Activated CD4-positive, alpha-beta T cell treated with anti-CD3 and anti-CD28 coated beads, Interleukin-2, amount 50 U/mL, for 48 hours (primary cell): ENCODE data around the gene TMEM62.
"Not testable (repeated sequence)": the region's sequence is repeated elsewhere in the genome, so short reads cannot be mapped to it uniquely, and the experiment has no call there.

Experiments
- DNase-seq, 2 experiments: peaks; one replicate each; pipeline ENCODE4 v3.0.0-alpha.2; 2020

Gene TMEM62

GRCh38 chr15:43210807-43211206, 77.4 kb downstream of the TMEM62 start:
- DNase-seq: no peak

DNA sequence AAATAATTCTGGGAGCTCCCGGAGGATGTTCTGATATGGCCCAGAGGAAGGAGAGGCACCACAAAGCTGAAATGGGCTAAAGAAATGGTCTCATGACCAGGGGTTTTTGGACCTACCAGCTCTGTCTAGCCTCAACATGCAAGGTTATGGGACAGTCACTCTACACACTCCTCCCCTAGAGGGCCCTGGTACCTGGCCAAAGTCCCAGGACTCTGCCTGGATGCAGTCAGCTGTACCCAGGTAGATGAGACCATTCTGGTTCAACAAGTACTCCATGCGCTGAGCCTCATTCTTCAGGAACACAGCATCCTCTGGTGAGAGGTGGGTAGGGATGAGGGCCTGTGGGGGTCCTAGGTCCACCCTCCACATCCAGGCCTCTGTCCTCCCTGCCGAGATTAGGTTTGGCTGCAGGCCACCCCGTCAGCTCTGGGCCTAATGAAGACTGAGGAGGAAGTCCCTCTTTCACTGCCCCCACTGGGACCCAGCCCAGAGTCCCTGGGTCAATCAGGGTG, 77.9 kb downstream of the TMEM62 start:
- no peak for DNase-seq

DNA sequence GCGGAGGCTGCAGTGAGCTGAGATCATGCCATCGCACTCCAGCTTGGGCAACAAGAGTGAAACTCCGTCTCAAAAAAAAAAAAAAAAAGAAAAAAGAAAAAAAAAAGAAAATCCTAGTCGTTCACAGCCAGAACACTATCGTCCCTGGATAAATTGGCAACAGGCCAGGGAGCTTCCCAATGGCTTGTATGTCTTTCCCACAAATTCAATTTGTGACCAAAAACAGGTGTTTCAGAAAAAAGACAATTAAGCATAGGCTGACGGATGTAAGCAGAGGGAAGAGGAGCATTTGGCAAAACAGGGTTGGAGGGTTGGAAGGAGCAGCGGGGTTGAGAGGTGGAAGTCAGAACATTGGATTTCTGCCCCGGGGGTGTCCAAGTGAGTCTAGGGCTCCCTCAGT, 78.9 kb downstream of the TMEM62 start:
- no peak for DNase-seq

DNA sequence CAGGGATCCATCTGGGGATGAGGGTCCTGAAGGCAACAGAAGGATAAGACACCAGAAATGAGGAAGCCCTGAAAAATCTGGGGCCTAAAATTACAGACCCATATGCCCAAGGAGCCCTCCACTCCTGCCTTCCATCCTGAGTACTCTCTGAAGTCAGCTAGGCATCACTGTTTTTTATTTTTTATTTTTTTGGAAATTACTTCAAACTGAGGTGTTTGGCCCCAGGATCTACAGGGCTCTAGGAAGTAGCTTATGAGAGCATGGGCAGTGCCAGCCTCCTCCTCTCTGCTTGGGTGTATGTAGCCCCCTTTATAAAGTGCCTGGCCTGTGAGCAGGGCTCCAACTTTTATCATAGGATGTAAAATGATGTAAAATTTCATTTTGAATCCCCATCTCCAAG, 79.6 kb downstream of the TMEM62 start:
- no peak for DNase-seq

DNA sequence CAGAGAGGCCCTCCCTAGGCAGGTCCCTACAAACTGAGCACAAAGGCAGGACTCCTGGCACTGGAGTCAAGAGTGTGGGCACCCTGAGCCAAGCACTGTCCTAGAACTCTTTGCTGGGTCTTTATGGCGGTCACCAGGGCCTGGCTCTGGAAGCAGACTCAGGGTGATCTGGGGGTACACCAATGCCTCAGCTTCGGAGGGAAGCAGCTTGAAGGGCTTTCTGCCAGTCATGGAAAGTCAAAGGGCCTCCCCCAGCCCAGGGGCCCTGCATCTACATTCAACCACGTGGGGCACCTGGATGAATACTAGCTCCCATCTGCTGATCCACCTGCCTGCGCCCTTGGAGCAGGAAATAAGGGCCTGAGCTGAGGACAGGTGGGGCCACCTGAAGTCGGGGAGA, 80.1 kb downstream of the TMEM62 start:
- no peak for DNase-seq

- no peak for DNase-seq
These were observed 80.8 kb downstream of the TMEM62 start for GRCh38 chr15:43214169-43214568.

DNA sequence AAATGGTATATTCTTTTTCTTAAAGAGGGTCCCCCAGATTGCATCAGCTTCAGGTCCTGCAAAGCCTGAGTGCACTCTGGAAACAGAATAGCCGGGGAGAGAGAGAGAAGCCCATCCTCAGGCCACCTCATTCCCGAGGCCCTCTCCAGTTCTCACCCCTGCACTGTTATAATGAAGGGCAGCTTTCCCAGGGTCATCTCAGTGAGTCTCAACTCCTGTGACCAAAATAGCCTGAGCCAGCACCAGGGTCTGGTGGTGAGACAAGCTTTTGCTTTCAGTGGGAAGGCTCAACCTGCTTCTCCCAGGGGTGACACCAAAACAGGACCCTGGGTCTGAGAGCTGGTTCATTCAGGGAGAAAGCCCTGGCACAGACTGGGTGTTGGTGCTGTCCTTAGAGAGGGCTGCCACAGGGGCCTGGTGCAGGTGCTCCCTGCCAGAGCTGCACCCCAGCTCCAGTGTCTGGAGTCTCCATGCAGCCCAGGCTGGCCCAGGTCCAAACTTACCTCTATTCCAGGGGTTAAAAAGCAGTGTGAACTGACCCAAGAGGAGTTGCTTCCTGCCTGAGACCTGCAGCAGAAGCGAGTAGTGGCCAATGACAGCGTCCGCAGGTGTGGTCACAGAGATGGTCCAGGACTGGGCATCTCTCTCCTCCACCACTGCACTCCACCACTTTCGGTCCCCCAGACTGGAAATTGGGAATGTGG, 81.4 kb downstream of the TMEM62 start:
- DNase-seq: no peak

DNA sequence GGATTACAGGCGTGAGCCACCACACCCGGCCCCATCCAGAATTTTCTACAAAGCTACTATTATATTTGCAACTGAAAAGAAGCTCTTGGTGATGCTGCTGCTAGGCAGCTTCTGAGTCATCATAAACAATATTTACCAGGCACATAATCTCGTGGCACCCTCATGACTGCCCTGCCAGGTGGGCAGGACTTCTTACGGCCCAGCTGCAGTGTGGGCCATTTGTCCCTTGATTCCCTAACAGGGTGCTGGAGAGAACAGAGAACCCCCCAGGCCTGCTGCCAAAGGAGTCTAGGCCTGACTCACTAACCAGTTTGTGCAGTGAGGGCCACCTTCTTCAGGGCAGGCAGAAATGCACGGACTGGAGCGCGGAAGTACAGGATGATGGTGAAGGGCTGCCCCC, 82.6 kb downstream of the TMEM62 start:
- DNase-seq: no peak

- DNase-seq: no peak
These were observed 85.7 kb downstream of the TMEM62 start for GRCh38 chr15:43218908-43219706.

GRCh38 chr15:43219929-43220928, 86.8 kb downstream of the TMEM62 start:
- no peak for DNase-seq

GRCh38 chr15:43220991-43221403, 87.6 kb downstream of the TMEM62 start, which contains the start of gene EPB42:
Gene EPB42, minus strand, starts transcription at chr15:43221018. Its CDS starts 193 bp downstream, at chr15:43220825.
- no peak for DNase-seq

- no peak for DNase-seq
These were observed 88.0 kb downstream of the TMEM62 start for GRCh38 chr15:43221422-43221821.

- DNase-seq: peak; percentile 36 to 51
These were observed 92.0 kb downstream of the TMEM62 start for GRCh38 chr15:43225201-43225949.

DNA sequence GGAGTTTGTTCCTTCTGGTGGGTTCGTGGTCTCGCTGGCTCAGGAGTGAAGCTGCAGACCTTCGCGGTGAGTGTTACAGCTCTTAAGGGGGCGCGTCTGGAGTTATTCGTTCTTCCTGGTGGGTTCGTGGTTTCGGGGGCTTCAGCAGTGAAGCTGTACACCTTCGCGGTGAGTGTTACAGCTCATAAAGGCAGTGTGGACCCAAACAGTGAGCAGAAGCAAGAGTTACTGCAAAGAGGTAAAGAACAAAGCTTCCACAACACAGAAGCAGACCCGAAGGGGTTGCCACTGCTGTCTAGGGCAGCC, 92.5 kb downstream of the TMEM62 start:
- DNase-seq: not testable (repeated sequence)

- DNase-seq: no peak
These were observed 93.3 kb downstream of the TMEM62 start for GRCh38 chr15:43226436-43227305.

DNA sequence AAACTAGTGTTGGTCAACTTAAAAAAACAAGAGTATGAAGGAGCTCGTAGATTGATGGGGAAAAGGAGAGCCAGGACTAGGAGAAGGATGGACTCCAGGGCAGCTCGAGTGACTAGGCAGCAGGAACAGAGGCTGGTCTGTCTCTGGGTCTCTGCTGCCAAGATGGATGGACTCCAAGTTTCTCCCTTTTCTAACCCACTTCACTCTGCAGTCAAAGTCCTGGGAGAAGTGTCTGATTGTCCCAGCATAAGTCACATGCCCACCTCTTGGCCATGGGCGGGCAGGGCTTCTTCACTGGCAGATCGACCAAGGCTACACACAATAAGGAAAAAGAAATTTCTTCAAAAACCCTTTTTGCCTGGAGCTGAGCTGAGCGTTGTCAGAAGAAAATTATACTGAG, 96.6 kb downstream of the TMEM62 start:
- DNase-seq: no peak

GRCh38 chr15:43230640-43231115, 97.3 kb downstream of the TMEM62 start:
- no peak for DNase-seq

DNA sequence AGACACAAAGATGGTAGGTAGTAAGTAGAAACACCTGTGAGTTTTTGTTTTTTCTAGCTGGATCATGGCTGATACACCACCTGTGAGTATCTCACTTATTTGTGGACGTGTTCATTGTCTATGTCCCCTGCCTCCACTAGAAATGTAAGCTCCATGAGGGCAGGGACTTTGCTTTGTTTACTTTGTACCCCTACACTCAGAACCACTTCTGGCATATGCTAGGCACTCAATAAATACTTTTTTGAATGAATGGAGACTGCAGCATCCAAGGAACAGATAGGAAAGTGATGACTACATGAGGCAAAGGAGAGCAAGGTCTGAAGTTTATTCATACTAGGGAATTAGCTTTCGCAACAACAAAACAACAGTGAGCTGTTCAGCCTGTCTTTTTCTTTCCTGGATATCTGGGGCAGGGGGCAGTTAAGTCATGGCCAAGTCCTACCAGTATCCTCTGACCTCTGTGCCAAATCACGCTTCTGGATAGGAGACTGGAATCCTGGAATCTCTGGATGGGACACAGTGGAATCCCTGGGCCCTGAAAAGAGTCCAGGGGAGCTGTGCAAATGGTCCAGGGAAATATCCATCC, 99.0 kb downstream of the TMEM62 start:
- DNase-seq: no peak
